ENCODE data around the gene CBY2.
A peak's percentile ranks its signal among the peaks of the same experiment; 100 is the strongest.

CBY2 gene

DNA sequence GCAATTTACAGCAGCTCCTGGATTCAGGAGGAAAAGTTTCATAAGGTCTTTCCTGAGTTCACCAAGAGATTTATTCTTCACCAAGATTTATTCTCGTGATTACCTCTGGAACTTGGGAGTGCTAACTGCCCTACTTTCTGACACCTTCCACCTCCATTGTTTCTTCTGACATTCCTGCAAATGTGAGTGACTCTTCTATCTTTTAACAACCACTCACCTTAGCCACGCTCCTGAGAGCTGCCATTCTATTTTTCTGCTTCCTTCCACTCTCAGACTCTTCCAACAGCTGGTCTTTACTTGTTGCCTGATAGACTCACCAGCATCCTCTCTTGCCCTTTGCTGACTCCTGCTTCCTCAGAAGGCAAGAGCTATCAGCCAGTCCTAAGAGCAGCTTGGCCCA is 11.5 kb upstream of the CBY2 start:
- no peak for TF ChIP-seq ZNF274 (IDR thresholded peaks at IDR 0.05; ENCODE audit: low read depth, low read length)

GRCh38 chr13:45691251-45691650 is 10.9 kb upstream of the CBY2 start:
- TF ChIP-seq ZNF274 (IDR thresholded peaks at IDR 0.05; ENCODE audit: low read depth, low read length): no peak

More for the DNA sequence above, 11.5 kb upstream of the CBY2 start:
- no peak overlapping the region for H3K4me3 ChIP-seq (ENCODE audit: low read length)

GRCh38 chr13:45691667-45692066 is 10.5 kb upstream of the CBY2 start:
- H3K4me3 ChIP-seq (ENCODE audit: low read length): no peak overlapping the region
- TF ChIP-seq ZNF274 (IDR thresholded peaks at IDR 0.05; ENCODE audit: low read depth, low read length): no peak

More at GRCh38 chr13:45691251-45691650, 10.9 kb upstream of the CBY2 start:
- no peak overlapping the region for H3K4me3 ChIP-seq (ENCODE audit: low read length)

GRCh38 chr13:45695198-45695730 is 6.9 kb upstream of the CBY2 start:
- TF ChIP-seq ZNF274 (IDR thresholded peaks at IDR 0.05; ENCODE audit: low read depth, low read length): no peak
- H3K4me3 ChIP-seq (ENCODE audit: low read length): peak overlapping the region; percentile 23; the same call in 1 of the 2 replicates

GRCh38 chr13:45696610-45697226 is 5.4 kb upstream of the CBY2 start:
- no peak for TF ChIP-seq ZNF274 (IDR thresholded peaks at IDR 0.05; ENCODE audit: low read depth, low read length)
- no peak overlapping the region for H3K4me3 ChIP-seq (ENCODE audit: low read length)

GRCh38 chr13:45700971-45701900 is 884 bp upstream of the CBY2 start:
- H3K4me3 ChIP-seq (ENCODE audit: low read length): peak overlapping the region; percentile 36

GRCh38 chr13:45702869-45703391 is 810 bp downstream of the CBY2 start:
- H3K4me3 ChIP-seq (ENCODE audit: low read length): no peak overlapping the region
- TF ChIP-seq ZNF274 (IDR thresholded peaks at IDR 0.05; ENCODE audit: low read depth, low read length): no peak

More at GRCh38 chr13:45700971-45701900, 884 bp upstream of the CBY2 start:
- TF ChIP-seq ZNF274 (IDR thresholded peaks at IDR 0.05; ENCODE audit: low read depth, low read length): no peak

DNA sequence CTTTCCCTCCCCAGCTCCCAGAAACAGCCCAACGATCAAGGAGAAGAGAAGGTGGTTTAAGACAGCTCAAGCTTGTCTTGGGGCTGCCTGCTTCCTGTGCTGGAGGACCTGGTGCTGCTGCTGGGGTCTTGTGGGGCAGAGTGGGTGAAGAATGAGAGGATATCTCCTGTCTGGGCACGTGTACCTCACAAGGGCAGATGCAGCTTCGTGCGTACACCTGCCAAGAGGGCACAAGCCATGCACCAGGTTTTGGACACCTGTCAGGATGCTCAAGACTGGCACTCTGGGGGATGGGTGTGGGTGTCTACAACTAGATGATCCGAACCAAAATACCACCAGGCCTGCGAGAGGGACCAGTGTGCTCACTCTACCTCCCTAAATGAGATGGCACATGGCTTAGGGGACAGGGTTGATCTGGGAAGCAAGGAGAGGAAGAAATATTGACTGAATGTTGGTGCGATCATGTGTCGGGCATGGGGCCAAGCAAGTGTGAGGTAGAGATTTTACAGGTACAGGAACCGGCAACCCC is 2.2 kb downstream of the CBY2 start:
- no peak for TF ChIP-seq ZNF274 (IDR thresholded peaks at IDR 0.05; ENCODE audit: low read depth, low read length)
- H3K4me3 ChIP-seq (ENCODE audit: low read length): no peak overlapping the region

DNA sequence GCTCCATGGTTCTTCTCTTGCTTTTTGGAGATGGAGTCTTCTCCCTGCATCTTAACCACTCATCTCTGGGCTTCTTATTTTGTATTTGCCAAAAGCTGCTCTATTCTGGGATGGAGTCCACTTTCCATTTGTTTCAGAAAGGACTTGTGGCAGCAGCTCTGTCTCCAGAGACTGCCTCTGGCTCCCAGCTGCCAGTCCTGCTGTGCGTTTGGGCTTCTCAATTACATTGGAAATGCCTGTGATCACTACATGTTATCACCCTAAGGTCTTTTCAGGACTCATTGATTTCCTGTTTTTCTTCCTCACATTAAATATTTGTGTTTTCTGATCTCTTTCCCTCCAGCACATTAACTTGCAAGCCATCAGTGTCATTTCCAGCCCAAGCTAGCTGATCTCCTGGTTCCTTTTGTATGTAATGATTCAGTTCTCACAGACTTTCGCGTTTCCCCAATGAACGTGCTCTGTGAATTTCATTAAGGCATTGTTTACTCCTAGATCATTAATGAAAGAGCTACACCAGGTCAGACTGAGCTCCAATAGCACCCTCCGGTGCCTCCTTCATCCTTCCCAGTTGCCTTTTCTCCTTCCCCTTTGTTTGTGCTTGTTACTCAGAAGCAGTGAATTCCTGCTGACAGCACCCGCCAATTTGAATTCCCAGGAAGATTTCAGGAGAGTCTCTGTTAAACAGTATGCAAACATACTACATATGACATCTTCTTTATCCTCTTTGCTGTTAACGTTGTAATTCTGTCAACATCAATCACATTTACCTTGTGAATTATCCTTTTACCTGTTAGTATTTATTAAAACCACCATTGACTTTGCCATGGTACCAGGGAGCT is 3.0 kb downstream of the CBY2 start:
- no peak for TF ChIP-seq ZNF274 (IDR thresholded peaks at IDR 0.05; ENCODE audit: low read depth, low read length)
- H3K4me3 ChIP-seq (ENCODE audit: low read length): no peak overlapping the region

- no peak for TF ChIP-seq ZNF274 (IDR thresholded peaks at IDR 0.05; ENCODE audit: low read depth, low read length)
- no peak overlapping the region for H3K4me3 ChIP-seq (ENCODE audit: low read length)
Measured at GRCh38 chr13:45705918-45706317, 3.8 kb downstream of the CBY2 start.

DNA sequence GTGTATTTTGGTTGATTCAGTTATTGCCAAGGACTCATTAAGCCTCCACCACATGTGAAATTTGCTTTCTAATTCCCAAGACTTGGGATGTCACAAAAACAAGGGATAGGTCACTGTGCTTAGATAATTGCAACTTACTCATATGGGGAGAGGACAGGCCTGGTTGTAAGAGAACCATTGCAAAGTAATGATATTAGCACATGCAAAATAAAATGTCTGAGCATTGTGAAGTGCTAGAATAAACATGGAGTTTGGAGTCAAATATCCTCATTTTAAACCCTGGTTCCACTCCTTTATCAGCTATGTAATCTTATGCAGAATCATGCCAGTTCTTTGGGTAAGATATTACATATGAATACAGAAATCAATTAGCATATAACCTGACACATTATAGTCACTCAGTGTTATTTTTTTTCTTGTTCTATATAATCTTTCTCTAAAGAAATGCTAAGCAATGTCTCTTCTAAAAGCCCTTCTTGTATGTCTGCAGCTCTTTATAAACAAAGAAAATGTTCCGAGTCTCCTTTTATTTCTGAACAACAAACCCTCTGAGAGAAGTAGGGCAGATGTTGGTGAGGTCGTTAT is 5.5 kb downstream of the CBY2 start:
- H3K4me3 ChIP-seq (ENCODE audit: low read length): no peak overlapping the region
- no peak for TF ChIP-seq ZNF274 (IDR thresholded peaks at IDR 0.05; ENCODE audit: low read depth, low read length)

GRCh38 chr13:45711951-45712350 is 9.8 kb downstream of the CBY2 start:
- no peak for TF ChIP-seq ZNF274 (IDR thresholded peaks at IDR 0.05; ENCODE audit: low read depth, low read length)
- H3K4me3 ChIP-seq (ENCODE audit: low read length): no peak overlapping the region

DNA sequence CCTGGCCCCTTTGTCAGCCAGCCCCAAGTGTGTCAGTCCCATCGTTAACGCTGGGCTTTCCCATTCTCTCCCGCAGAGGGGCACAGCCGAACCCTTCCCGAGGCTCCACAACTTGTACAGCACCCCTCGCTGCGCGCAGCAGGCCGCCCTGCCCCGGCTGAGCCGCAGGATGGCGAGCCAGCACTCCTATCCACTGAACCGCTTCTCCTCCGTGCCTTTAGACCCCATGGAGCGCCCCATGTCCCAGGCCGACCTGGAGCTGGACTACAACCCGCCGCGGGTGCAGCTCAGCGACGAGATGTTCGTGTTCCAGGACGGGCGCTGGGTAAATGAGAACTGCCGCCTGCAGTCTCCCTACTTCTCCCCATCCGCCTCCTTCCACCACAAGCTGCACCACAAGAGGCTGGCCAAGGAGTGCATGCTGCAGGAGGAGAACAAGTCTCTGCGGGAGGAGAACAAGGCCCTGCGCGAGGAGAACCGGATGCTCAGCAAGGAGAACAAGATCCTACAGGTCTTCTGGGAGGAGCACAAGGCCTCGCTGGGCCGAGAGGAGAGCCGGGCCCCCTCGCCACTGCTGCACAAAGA is 11.1 kb downstream of the CBY2 start:
- TF ChIP-seq ZNF274 (IDR thresholded peaks at IDR 0.05; ENCODE audit: low read depth, low read length): no peak
- H3K4me3 ChIP-seq (ENCODE audit: low read length): no peak overlapping the region

Measured in GM08714 (cell line).